H9 (cell line): ENCODE results near the gene FANCG. TPM values are rescaled to one million over a fixed set of nuclear protein-coding genes. Genes with fewer than 3 reads are reported as not detected.

Experiments used
- DNase-seq: peaks from one replicate; pipeline ENCODE4 v3.0.0-alpha.2; 2017
- H2AFZ ChIP-seq: one replicate; pipeline ENCODE4 v1.6.1; 2013; ENCODE audit warnings: mild to moderate bottlenecking, low read length, control low read depth, moderate library complexity
- H2AK5ac ChIP-seq: 2 replicates; pipeline ENCODE4 v1.6.1; 2013; ENCODE audit warnings: low read length, control low read depth, mixed read lengths; ENCODE audit not compliant: insufficient read length
- H2BK120ac ChIP-seq: one replicate; pipeline ENCODE4 v1.6.1; 2013; ENCODE audit warnings: low read depth, mild to moderate bottlenecking, low read length, control low read depth, inconsistent platforms; ENCODE audit not compliant: poor library complexity, severe bottlenecking
- H2BK12ac ChIP-seq: 2 replicates; pipeline ENCODE4 v1.6.1; 2013; ENCODE audit warnings: low read length, control low read depth, mixed read lengths, low read depth; ENCODE audit not compliant: insufficient read length
- H2BK15ac ChIP-seq: 2 replicates; pipeline ENCODE4 v1.6.1; 2013; ENCODE audit warnings: low read depth, low read length, control low read depth
- H2BK20ac ChIP-seq: one replicate; pipeline ENCODE4 v1.6.1; 2013; ENCODE audit warnings: low read depth, mild to moderate bottlenecking, low read length, control low read depth, inconsistent platforms; ENCODE audit not compliant: poor library complexity, severe bottlenecking
- H2BK5ac ChIP-seq: 2 replicates; pipeline ENCODE4 v1.6.1; 2013; ENCODE audit warnings: low read length, control low read depth, mixed read lengths; ENCODE audit not compliant: insufficient read length
- H3K14ac ChIP-seq: 2 replicates; pipeline ENCODE4 v1.6.1; 2013; ENCODE audit warnings: low read length, control low read depth; ENCODE audit not compliant: insufficient read depth
- H3K18ac ChIP-seq: 2 replicates; pipeline ENCODE4 v1.6.1; 2013; ENCODE audit warnings: low read depth, mild to moderate bottlenecking, mixed read lengths, low read length, control low read depth; ENCODE audit not compliant: insufficient read length
- H3K23ac ChIP-seq: 2 replicates; pipeline ENCODE4 v1.6.1; 2013; ENCODE audit warnings: low read length, control low read depth, mixed read lengths, low read depth; ENCODE audit not compliant: insufficient read length
- H3K23me2 ChIP-seq: 2 replicates; pipeline ENCODE4 v1.6.1; 2013; ENCODE audit warnings: low read depth, mild to moderate bottlenecking, mixed read lengths, low read length, control low read depth; ENCODE audit not compliant: insufficient read length, poor library complexity, severe bottlenecking
- H3K27ac ChIP-seq: 2 replicates; pipeline ENCODE4 v1.5.1; 2013; ENCODE audit warnings: low read length, control low read depth, mixed read lengths, low read depth; ENCODE audit not compliant: insufficient read length
- H3K27me3 ChIP-seq: 2 replicates; pipeline ENCODE4 v1.6.1; 2013; ENCODE audit warnings: low read length, control low read depth, inconsistent platforms; ENCODE audit not compliant: insufficient read depth
- H3K4ac ChIP-seq: 2 replicates; pipeline ENCODE4 v1.6.1; 2013; ENCODE audit warnings: low read depth, mild to moderate bottlenecking, control low read depth, inconsistent platforms, low read length, moderate library complexity
- H3K4me1 ChIP-seq: 2 replicates; pipeline ENCODE4 v1.6.1; 2013; ENCODE audit warnings: low read length, control low read depth, inconsistent platforms; ENCODE audit not compliant: insufficient read depth
- H3K4me2 ChIP-seq: 2 replicates; pipeline ENCODE4 v1.6.1; 2013; ENCODE audit warnings: low read length, control low read depth, mixed read lengths; ENCODE audit not compliant: insufficient read length, insufficient read depth
- H3K56ac ChIP-seq: 2 replicates; pipeline ENCODE4 v1.6.1; 2013; ENCODE audit warnings: low read depth, mild to moderate bottlenecking, mixed read lengths, low read length, control low read depth; ENCODE audit not compliant: insufficient read length
- H3K79me1 ChIP-seq: 2 replicates; pipeline ENCODE4 v1.6.1; 2013; ENCODE audit warnings: low read depth, mild to moderate bottlenecking, moderate library complexity, low read length, control low read depth, inconsistent platforms; ENCODE audit not compliant: insufficient read depth, poor library complexity, severe bottlenecking
- H3K79me2 ChIP-seq: 2 replicates; pipeline ENCODE4 v1.6.1; 2013; ENCODE audit warnings: low read length, control low read depth, inconsistent platforms; ENCODE audit not compliant: insufficient read depth
- H3K9ac ChIP-seq: 2 replicates; pipeline ENCODE4 v1.6.1; 2013; ENCODE audit warnings: low read length, control low read depth, mixed read lengths; ENCODE audit not compliant: insufficient read length; ENCODE audit errors: extremely low read depth
- H3K9me3 ChIP-seq: one replicate; pipeline ENCODE4 v1.6.1; 2013; ENCODE audit warnings: low read depth, low read length, inconsistent platforms; ENCODE audit not compliant: control insufficient read depth
- H3T11ph ChIP-seq: one replicate; pipeline ENCODE4 v1.6.1; 2013; ENCODE audit warnings: mild to moderate bottlenecking, low read length, control low read depth, inconsistent platforms
- H4K20me1 ChIP-seq: one replicate; pipeline ENCODE4 v1.6.1; 2013; ENCODE audit not compliant: control insufficient read depth, insufficient read length, insufficient read depth
- H4K5ac ChIP-seq: 2 replicates; pipeline ENCODE4 v1.6.1; 2013; ENCODE audit warnings: low read depth, mild to moderate bottlenecking, mixed read lengths, low read length, control low read depth; ENCODE audit not compliant: insufficient read length
- H4K8ac ChIP-seq: replicated peaks from 2 replicates; pipeline ENCODE4 v1.6.1; 2013; ENCODE audit warnings: low read length, control low read depth, mixed read lengths, low read depth; ENCODE audit not compliant: insufficient read length
- H4K91ac ChIP-seq: 2 replicates; pipeline ENCODE4 v1.6.1; 2013; ENCODE audit warnings: low read depth, mild to moderate bottlenecking, moderate library complexity, mixed read lengths, low read length, control low read depth; ENCODE audit not compliant: insufficient read length
- H3K27ac Mint-ChIP-seq, 3 experiments: 2 replicates in 2 of 3; 3 replicates in 1 of 3; pipeline ENCODE4 v1.8.0; 2020 to 2021; ENCODE audit warnings: mixed read lengths in 3 of 3, mild to moderate bottlenecking in 1 of 3, moderate library complexity in 1 of 3
- H3K27me3 Mint-ChIP-seq: 2 replicates; pipeline ENCODE4 v1.8.0; 2021; ENCODE audit warnings: low read depth, mild to moderate bottlenecking, moderate library complexity, mixed read lengths
- H3K36me3 Mint-ChIP-seq, 3 experiments: 2 replicates in 2 of 3; 3 replicates in 1 of 3; pipeline ENCODE4 v1.8.0; 2020 to 2021; ENCODE audit warnings: low read depth in 3 of 3, mixed read lengths in 3 of 3; ENCODE audit not compliant: insufficient read depth in 1 of 3
- H3K4me1 Mint-ChIP-seq, 2 experiments: 2 replicates each; pipeline ENCODE4 v1.8.0; 2020; ENCODE audit warnings: mixed read lengths in 2 of 2
- H3K4me3 Mint-ChIP-seq, 2 experiments: 2 replicates in 1 of 2; 3 replicates in 1 of 2; pipeline ENCODE4 v1.8.0; 2020 to 2021; ENCODE audit warnings: mild to moderate bottlenecking in 2 of 2, mixed read lengths in 2 of 2, moderate library complexity in 1 of 2
- H3K9me3 Mint-ChIP-seq, 2 experiments: 2 replicates in 1 of 2; 3 replicates in 1 of 2; pipeline ENCODE4 v1.8.0; 2020; ENCODE audit warnings: mild to moderate bottlenecking in 2 of 2, mixed read lengths in 2 of 2, moderate library complexity in 1 of 2
- CTCF ChIP-seq: fragments of 200-600 bp; sonication (generic); conservative IDR thresholded peaks from 3 replicates; pipeline ENCODE4 v1.8.0; 2021; ENCODE audit warnings: antibody characterized with exemption, mild to moderate bottlenecking
- WGBS: extraction: QIAGEN DNeasy Blood & Tissue Kit; methylation state at CpG from one replicate; pipeline ENCODE4 v1.1.7; 2013; ENCODE audit warnings: missing lambda C conversion rate, low lambda C conversion rate, mixed read lengths; ENCODE audit not compliant: insufficient read length; ENCODE audit errors: extremely low coverage; 5-methylcytosine and 5-hydroxymethylcytosine counted together
- total RNA-seq: library from RNA; stranded (reverse); gene quantifications from 2 replicates; pipeline ENCODE4 v1.2.1, GENCODE V29; 2021

The FANCG gene
- total RNA-seq, 1 experiment from 2014 or later: 86.9 TPM

GRCh38 chr9:35070823-35071813, 8.6 kb downstream of the FANCG start:
- Histone ChIP-seq H2AFZ (no peak overlapping the region), H2AK5ac (no peak overlapping the region), H3K27me3 (no peaks in the 10 kb centered on the region), H3K79me2 (peaks cover 39% of the 10 kb centered on the region), H3K23me2 (peaks cover 6% of the 10 kb centered on the region), H3T11ph (no peak overlapping the region), H3K4me2 (peak overlapping the region; percentile 76), H4K20me1 (no peaks in the 10 kb centered on the region), H3K4me1 (peaks cover 5% of the 10 kb centered on the region; the same call in 1 of the 2 replicates), H2BK120ac (no peak overlapping the region), H3K14ac (peak overlapping the region; percentile 59), H3K23ac (no peak overlapping the region), H2BK5ac (no peak overlapping the region), H2BK12ac (no peak overlapping the region), H4K91ac (no peak overlapping the region), H3K27ac (no peak overlapping the region), H3K79me1 (no peaks in the 10 kb centered on the region), H4K8ac (no peak overlapping the region), H2BK20ac (no peak overlapping the region), H3K9ac (peak overlapping the region; percentile 85), H3K18ac (peak overlapping the region; percentile 83), H4K5ac (no peak overlapping the region), H2BK15ac (no peak overlapping the region), H3K56ac (no peak overlapping the region), H3K4ac (no peak overlapping the region), H3K9me3 (no peaks in the 10 kb centered on the region)
- H3K4me1 Mint-ChIP-seq: peaks cover 18 to 22% of the 10 kb centered on the region in 2 experiments
- TF ChIP-seq CTCF: no peak
- no peak for DNase-seq
- no CpG with 5 or more reads among the region's 20 CpGs for WGBS
- no peaks in the 10 kb centered on the region; a peak in 1 of 5 replicates for H3K9me3 Mint-ChIP-seq
- H3K27ac Mint-ChIP-seq: peak overlapping the region; percentile 94 to 98 (median 96)
- H3K27me3 Mint-ChIP-seq: no peaks in the 10 kb centered on the region; the same call in none of the 2 replicates
- H3K4me3 Mint-ChIP-seq: peak overlapping the region; percentile 92 to 95
- peaks cover 64 to 84% (median 74%) of the 10 kb centered on the region in 3 experiments for H3K36me3 Mint-ChIP-seq
